Neural cell (in vitro differentiated cells): ENCODE measurements around the gene AIPL1.

ENCODE experiments used
- POLR2AphosphoS5 ChIP-seq: IDR thresholded peaks from 2 replicates; pipeline ENCODE4 v1.6.1; 2012
- TF ChIP-seq, protein P1 (sequence below): fragments of 450-650 bp; IDR thresholded peaks from 2 replicates; pipeline ENCODE4 v1.5.1; 2014; ENCODE audit warnings: antibody characterized with exemption, mild to moderate bottlenecking, moderate library complexity; ENCODE audit not compliant: poor library complexity, severe bottlenecking

DNA sequence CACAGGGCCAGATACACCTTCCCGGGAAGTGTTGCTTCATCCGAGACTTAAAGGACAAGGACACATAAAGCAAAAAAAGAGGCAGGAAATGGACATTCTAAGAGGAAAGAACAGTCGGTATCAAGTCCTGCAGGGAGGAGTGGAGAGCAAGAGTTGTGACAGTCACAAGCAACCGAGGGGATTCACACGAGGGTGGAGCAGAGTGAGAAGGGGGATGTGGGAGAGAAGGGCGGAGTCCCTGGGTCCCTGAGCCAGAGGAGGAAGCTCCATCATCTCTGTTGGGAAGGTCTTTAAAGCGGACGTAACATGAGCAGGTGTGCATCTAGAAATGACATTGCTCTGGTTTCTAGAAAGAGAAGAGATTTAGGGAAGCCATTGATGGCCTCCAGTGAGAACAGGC is 47.1 kb downstream of the AIPL1 start:
- TF ChIP-seq, protein P1, sequence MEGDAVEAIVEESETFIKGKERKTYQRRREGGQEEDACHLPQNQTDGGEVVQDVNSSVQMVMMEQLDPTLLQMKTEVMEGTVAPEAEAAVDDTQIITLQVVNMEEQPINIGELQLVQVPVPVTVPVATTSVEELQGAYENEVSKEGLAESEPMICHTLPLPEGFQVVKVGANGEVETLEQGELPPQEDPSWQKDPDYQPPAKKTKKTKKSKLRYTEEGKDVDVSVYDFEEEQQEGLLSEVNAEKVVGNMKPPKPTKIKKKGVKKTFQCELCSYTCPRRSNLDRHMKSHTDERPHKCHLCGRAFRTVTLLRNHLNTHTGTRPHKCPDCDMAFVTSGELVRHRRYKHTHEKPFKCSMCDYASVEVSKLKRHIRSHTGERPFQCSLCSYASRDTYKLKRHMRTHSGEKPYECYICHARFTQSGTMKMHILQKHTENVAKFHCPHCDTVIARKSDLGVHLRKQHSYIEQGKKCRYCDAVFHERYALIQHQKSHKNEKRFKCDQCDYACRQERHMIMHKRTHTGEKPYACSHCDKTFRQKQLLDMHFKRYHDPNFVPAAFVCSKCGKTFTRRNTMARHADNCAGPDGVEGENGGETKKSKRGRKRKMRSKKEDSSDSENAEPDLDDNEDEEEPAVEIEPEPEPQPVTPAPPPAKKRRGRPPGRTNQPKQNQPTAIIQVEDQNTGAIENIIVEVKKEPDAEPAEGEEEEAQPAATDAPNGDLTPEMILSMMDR = no peak
- no peak for TF ChIP-seq POLR2AphosphoS5
